Activated naive CD4-positive, alpha-beta T cell treated with anti-CD3 and anti-CD28 coated beads, Interleukin-2, amount 50 U/mL, for 24 hours (primary cell): Measurements from ENCODE around the gene EXOC4.

Source experiments
- H3K27ac Mint-ChIP-seq: one replicate; pipeline ENCODE4 v1.8.0; 2021; ENCODE audit warnings: mild to moderate bottlenecking, mixed read lengths
- H3K27me3 Mint-ChIP-seq: one replicate; pipeline ENCODE4 v1.8.0; 2021; ENCODE audit warnings: mixed read lengths
- H3K36me3 Mint-ChIP-seq: one replicate; pipeline ENCODE4 v1.8.0; 2021; ENCODE audit warnings: mixed read lengths
- H3K4me1 Mint-ChIP-seq: one replicate; pipeline ENCODE4 v1.8.0; 2021; ENCODE audit warnings: mixed read lengths
- H3K4me3 Mint-ChIP-seq: one replicate; pipeline ENCODE4 v1.8.0; 2021; ENCODE audit warnings: mild to moderate bottlenecking, mixed read lengths
- H3K9me3 Mint-ChIP-seq: one replicate; pipeline ENCODE4 v1.8.0; 2021; ENCODE audit warnings: mixed read lengths

Gene EXOC4

DNA sequence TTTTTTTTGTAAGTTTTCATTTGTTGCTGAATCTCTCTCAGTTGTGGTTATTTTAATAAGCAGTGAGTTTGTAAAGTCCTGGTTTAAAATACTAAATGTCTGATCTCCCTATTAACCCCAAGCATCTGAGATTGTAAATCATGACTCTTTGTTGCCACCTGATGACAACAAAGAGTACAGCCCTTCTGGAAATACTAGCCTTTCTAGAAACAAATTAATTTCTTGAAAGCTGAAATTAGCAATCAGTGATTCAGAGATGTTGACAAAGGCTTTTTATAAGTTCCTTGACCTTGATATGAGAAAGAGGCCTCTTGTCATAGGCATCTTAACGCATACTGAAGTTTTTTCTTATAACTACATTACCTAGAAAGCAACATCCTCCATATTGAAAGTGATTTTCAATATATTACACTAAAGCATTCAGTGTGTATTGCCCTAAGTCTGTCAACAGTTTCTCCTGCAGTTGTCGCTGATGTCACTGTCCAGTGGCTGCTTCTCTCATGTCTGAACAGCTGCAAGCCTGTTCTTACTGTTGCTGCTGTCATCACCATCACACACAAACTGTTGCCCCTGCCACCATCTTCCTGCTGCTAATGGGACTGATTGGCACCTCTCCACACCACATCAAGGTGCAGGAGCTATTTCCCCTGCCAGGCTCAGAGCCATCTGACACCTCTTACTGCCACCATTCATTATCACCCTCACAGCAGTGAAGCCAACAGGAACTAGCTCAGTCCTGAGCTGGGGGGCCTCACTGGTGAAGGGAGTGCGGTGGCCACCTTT, 779.1 kb downstream of the EXOC4 start:
- H3K4me1 Mint-ChIP-seq: peaks cover 12% of the 10 kb centered on the region
- H3K36me3 Mint-ChIP-seq: peaks cover 22% of the 10 kb centered on the region
- no peaks in the 10 kb centered on the region for H3K27me3 Mint-ChIP-seq
- no peaks in the 10 kb centered on the region for H3K9me3 Mint-ChIP-seq
- H3K4me3 Mint-ChIP-seq: no peak overlapping the region
- H3K27ac Mint-ChIP-seq: no peak overlapping the region

- H3K4me1 Mint-ChIP-seq: peaks cover 12% of the 10 kb centered on the region
- H3K27me3 Mint-ChIP-seq: no peaks in the 10 kb centered on the region
- H3K9me3 Mint-ChIP-seq: no peaks in the 10 kb centered on the region
- no peak overlapping the region for H3K27ac Mint-ChIP-seq
- peaks cover 22% of the 10 kb centered on the region for H3K36me3 Mint-ChIP-seq
- H3K4me3 Mint-ChIP-seq: no peak overlapping the region
These were observed 781.8 kb downstream of the EXOC4 start for GRCh38 chr7:134034652-134035051.

GRCh38 chr7:134037991-134038390, 785.1 kb downstream of the EXOC4 start:
- no peak overlapping the region for H3K4me3 Mint-ChIP-seq
- no peaks in the 10 kb centered on the region for H3K4me1 Mint-ChIP-seq
- peaks cover 22% of the 10 kb centered on the region for H3K36me3 Mint-ChIP-seq
- no peak overlapping the region for H3K27ac Mint-ChIP-seq
- H3K9me3 Mint-ChIP-seq: no peaks in the 10 kb centered on the region
- no peaks in the 10 kb centered on the region for H3K27me3 Mint-ChIP-seq

DNA sequence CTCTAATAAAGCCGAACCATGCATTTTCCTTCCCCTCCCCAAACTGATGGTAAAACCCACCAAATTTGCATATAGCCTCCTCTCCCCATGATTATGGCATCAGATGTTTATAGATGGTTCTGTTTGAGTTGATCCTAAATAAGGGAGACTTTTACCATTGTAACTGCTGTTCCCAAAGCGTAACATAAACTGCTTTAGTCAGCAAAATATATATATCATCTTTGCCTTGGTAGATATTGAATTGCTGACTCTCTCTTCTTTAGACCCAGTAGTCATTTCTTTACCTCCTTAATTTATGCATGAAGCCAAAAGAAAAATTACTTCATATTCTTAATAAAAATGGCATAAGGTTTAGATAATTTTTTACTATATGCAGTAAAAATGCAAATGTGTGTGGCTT, 788.1 kb downstream of the EXOC4 start:
- no peaks in the 10 kb centered on the region for H3K27me3 Mint-ChIP-seq
- no peak overlapping the region for H3K4me3 Mint-ChIP-seq
- H3K27ac Mint-ChIP-seq: no peak overlapping the region
- no peaks in the 10 kb centered on the region for H3K9me3 Mint-ChIP-seq
- H3K36me3 Mint-ChIP-seq: peaks cover 23% of the 10 kb centered on the region
- no peaks in the 10 kb centered on the region for H3K4me1 Mint-ChIP-seq

GRCh38 chr7:134041477-134041876, 788.6 kb downstream of the EXOC4 start:
- Mint-ChIP-seq H3K27ac (no peak overlapping the region), H3K4me1 (no peaks in the 10 kb centered on the region)

GRCh38 chr7:134042307-134042706, 789.4 kb downstream of the EXOC4 start:
- Mint-ChIP-seq H3K4me3 (no peak overlapping the region), H3K27me3 (no peaks in the 10 kb centered on the region), H3K36me3 (peaks cover 18% of the 10 kb centered on the region), H3K9me3 (no peaks in the 10 kb centered on the region), H3K4me1 (no peaks in the 10 kb centered on the region), H3K27ac (no peak overlapping the region)

More at GRCh38 chr7:134041477-134041876, 788.6 kb downstream of the EXOC4 start:
- Mint-ChIP-seq H3K4me3 (no peak overlapping the region), H3K36me3 (peaks cover 22% of the 10 kb centered on the region), H3K27me3 (no peaks in the 10 kb centered on the region), H3K9me3 (no peaks in the 10 kb centered on the region)

DNA sequence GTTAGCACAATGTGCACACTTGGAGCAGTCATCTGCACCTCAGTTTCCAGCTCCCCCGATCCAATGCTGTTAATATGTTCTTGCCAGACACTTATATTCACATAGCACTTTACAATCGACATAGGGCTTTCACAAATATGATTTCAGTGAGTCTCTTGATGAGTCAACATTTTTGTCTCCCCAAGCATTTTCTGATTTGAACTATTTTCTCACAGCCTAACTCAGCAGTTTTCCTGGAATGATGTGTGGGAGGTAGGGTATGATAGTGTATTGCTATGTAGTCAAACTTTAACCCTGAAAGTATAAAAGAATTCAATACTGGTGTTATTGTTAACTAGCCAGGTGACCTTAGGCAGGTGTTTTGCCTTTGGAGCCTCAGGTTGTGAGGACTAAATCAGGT, 791.8 kb downstream of the EXOC4 start:
- Mint-ChIP-seq H3K27me3 (no peaks in the 10 kb centered on the region), H3K27ac (no peak overlapping the region), H3K36me3 (peaks cover 24% of the 10 kb centered on the region), H3K4me3 (no peak overlapping the region), H3K4me1 (no peaks in the 10 kb centered on the region), H3K9me3 (no peaks in the 10 kb centered on the region)

- Mint-ChIP-seq H3K4me1 (no peaks in the 10 kb centered on the region), H3K36me3 (peaks cover 26% of the 10 kb centered on the region), H3K4me3 (no peak overlapping the region), H3K9me3 (no peaks in the 10 kb centered on the region), H3K27ac (no peak overlapping the region), H3K27me3 (no peaks in the 10 kb centered on the region)
These were observed 792.8 kb downstream of the EXOC4 start for GRCh38 chr7:134045716-134046115.

GRCh38 chr7:134046594-134047128, 793.8 kb downstream of the EXOC4 start:
- H3K9me3 Mint-ChIP-seq: no peaks in the 10 kb centered on the region
- no peaks in the 10 kb centered on the region for H3K4me1 Mint-ChIP-seq
- H3K27ac Mint-ChIP-seq: no peak overlapping the region
- peaks cover 28% of the 10 kb centered on the region for H3K36me3 Mint-ChIP-seq
- H3K4me3 Mint-ChIP-seq: no peak overlapping the region
- no peaks in the 10 kb centered on the region for H3K27me3 Mint-ChIP-seq

DNA sequence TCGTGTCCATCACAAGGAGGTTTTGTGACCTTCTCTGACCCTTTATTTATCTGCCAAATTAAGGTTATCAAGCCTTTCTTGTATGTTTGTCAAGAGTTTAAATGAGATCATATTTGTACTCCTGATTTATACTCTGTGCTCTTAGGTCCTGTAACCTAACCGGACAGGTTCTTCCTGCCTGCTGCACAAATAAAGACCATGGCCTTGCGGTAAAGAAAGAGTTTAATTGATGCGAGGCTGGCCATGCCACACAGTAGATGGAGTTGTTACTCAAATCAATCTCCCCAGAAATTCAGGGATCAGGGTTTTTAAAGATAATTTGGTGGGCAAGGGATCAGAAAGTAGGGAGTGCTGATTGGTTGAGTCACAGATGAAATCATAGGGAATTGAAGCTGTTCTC, 794.8 kb downstream of the EXOC4 start:
- no peak overlapping the region for H3K4me3 Mint-ChIP-seq
- no peaks in the 10 kb centered on the region for H3K9me3 Mint-ChIP-seq
- H3K27me3 Mint-ChIP-seq: no peaks in the 10 kb centered on the region
- H3K4me1 Mint-ChIP-seq: no peaks in the 10 kb centered on the region
- H3K27ac Mint-ChIP-seq: no peak overlapping the region
- H3K36me3 Mint-ChIP-seq: peaks cover 32% of the 10 kb centered on the region

DNA sequence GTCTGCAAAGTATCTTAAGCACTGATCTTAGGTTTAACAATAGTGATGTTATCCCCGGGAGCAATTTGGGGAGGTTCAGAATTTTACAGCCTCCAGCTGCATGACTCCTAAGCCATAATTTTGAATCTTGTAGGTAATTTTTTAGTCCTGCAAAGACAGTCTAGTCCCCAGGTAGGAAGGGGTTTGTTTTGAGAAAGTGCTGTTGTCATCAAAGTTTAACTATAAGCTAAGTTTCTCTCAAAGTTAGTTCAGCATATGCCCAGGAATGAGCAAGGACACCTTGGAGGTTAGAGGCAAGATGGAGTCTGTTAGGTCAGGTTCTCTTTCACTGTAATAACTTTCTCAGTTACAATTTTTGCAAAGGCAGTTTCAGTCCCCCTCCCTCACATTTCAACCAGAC, 795.3 kb downstream of the EXOC4 start:
- no peaks in the 10 kb centered on the region for H3K27me3 Mint-ChIP-seq
- no peaks in the 10 kb centered on the region for H3K4me1 Mint-ChIP-seq
- H3K9me3 Mint-ChIP-seq: no peaks in the 10 kb centered on the region
- no peak overlapping the region for H3K27ac Mint-ChIP-seq
- H3K4me3 Mint-ChIP-seq: no peak overlapping the region
- H3K36me3 Mint-ChIP-seq: peaks cover 32% of the 10 kb centered on the region

- no peak overlapping the region for H3K4me3 Mint-ChIP-seq
- no peak overlapping the region for H3K27ac Mint-ChIP-seq
- no peaks in the 10 kb centered on the region for H3K4me1 Mint-ChIP-seq
- H3K9me3 Mint-ChIP-seq: no peaks in the 10 kb centered on the region
- H3K36me3 Mint-ChIP-seq: peaks cover 23% of the 10 kb centered on the region
- no peaks in the 10 kb centered on the region for H3K27me3 Mint-ChIP-seq
These were observed 798.1 kb downstream of the EXOC4 start for GRCh38 chr7:134051020-134051419.

- H3K36me3 Mint-ChIP-seq: peaks cover 6% of the 10 kb centered on the region
- no peaks in the 10 kb centered on the region for H3K9me3 Mint-ChIP-seq
- no peaks in the 10 kb centered on the region for H3K27me3 Mint-ChIP-seq
- no peak overlapping the region for H3K27ac Mint-ChIP-seq
- no peak overlapping the region for H3K4me3 Mint-ChIP-seq
- H3K4me1 Mint-ChIP-seq: no peaks in the 10 kb centered on the region
These were observed 803.9 kb downstream of the EXOC4 start for GRCh38 chr7:134056816-134057215.

GRCh38 chr7:134058521-134058920, 805.6 kb downstream of the EXOC4 start:
- H3K9me3 Mint-ChIP-seq: no peaks in the 10 kb centered on the region
- H3K27me3 Mint-ChIP-seq: no peaks in the 10 kb centered on the region
- peaks cover 13% of the 10 kb centered on the region for H3K36me3 Mint-ChIP-seq
- H3K4me3 Mint-ChIP-seq: no peak overlapping the region
- H3K4me1 Mint-ChIP-seq: no peaks in the 10 kb centered on the region
- H3K27ac Mint-ChIP-seq: no peak overlapping the region

DNA sequence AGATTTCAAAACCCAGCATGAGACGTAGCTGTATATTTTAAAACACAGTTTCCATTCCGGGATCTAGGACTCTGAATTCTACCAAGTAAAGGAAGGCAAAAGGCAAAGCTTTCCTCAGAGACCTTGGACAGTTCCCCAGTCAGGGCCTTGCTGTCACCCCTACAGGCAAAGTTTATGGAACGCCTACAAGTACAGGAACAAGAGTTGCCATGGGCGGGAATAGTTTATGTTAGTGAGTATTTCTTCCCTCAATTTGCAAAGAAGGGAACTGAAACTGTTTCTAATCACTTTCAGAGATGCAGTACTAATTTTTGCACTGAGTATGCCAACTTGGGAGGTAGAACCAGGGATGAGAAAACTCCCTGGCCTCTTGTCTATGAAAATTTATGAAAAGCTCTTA, 806.1 kb downstream of the EXOC4 start:
- no peaks in the 10 kb centered on the region for H3K27me3 Mint-ChIP-seq
- H3K27ac Mint-ChIP-seq: no peak overlapping the region
- H3K4me1 Mint-ChIP-seq: no peaks in the 10 kb centered on the region
- H3K9me3 Mint-ChIP-seq: no peaks in the 10 kb centered on the region
- H3K36me3 Mint-ChIP-seq: peaks cover 15% of the 10 kb centered on the region
- no peak overlapping the region for H3K4me3 Mint-ChIP-seq

GRCh38 chr7:134059921-134060320, 807.0 kb downstream of the EXOC4 start:
- Mint-ChIP-seq H3K27me3 (no peaks in the 10 kb centered on the region), H3K27ac (no peak overlapping the region), H3K4me1 (no peaks in the 10 kb centered on the region), H3K4me3 (no peak overlapping the region), H3K36me3 (peaks cover 20% of the 10 kb centered on the region), H3K9me3 (no peaks in the 10 kb centered on the region)

GRCh38 chr7:134060874-134061273, 808.0 kb downstream of the EXOC4 start:
- no peaks in the 10 kb centered on the region for H3K4me1 Mint-ChIP-seq
- no peaks in the 10 kb centered on the region for H3K9me3 Mint-ChIP-seq
- H3K4me3 Mint-ChIP-seq: no peak overlapping the region
- H3K27ac Mint-ChIP-seq: no peak overlapping the region
- peaks cover 24% of the 10 kb centered on the region for H3K36me3 Mint-ChIP-seq
- no peaks in the 10 kb centered on the region for H3K27me3 Mint-ChIP-seq
